GM18868 (cell line): ENCODE measurements around the gene NRIP1.

Experiments
- ATAC-seq: cut with Tn5 transposase; IDR thresholded peaks from one replicate; pipeline ENCODE4 v1.9.1; 2021; ENCODE audit warnings: mild to moderate bottlenecking, moderate library complexity; ENCODE audit not compliant: unreplicated experiment

Gene NRIP1, protein sequence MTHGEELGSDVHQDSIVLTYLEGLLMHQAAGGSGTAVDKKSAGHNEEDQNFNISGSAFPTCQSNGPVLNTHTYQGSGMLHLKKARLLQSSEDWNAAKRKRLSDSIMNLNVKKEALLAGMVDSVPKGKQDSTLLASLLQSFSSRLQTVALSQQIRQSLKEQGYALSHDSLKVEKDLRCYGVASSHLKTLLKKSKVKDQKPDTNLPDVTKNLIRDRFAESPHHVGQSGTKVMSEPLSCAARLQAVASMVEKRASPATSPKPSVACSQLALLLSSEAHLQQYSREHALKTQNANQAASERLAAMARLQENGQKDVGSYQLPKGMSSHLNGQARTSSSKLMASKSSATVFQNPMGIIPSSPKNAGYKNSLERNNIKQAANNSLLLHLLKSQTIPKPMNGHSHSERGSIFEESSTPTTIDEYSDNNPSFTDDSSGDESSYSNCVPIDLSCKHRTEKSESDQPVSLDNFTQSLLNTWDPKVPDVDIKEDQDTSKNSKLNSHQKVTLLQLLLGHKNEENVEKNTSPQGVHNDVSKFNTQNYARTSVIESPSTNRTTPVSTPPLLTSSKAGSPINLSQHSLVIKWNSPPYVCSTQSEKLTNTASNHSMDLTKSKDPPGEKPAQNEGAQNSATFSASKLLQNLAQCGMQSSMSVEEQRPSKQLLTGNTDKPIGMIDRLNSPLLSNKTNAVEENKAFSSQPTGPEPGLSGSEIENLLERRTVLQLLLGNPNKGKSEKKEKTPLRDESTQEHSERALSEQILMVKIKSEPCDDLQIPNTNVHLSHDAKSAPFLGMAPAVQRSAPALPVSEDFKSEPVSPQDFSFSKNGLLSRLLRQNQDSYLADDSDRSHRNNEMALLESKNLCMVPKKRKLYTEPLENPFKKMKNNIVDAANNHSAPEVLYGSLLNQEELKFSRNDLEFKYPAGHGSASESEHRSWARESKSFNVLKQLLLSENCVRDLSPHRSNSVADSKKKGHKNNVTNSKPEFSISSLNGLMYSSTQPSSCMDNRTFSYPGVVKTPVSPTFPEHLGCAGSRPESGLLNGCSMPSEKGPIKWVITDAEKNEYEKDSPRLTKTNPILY (N-terminal part only)

DNA sequence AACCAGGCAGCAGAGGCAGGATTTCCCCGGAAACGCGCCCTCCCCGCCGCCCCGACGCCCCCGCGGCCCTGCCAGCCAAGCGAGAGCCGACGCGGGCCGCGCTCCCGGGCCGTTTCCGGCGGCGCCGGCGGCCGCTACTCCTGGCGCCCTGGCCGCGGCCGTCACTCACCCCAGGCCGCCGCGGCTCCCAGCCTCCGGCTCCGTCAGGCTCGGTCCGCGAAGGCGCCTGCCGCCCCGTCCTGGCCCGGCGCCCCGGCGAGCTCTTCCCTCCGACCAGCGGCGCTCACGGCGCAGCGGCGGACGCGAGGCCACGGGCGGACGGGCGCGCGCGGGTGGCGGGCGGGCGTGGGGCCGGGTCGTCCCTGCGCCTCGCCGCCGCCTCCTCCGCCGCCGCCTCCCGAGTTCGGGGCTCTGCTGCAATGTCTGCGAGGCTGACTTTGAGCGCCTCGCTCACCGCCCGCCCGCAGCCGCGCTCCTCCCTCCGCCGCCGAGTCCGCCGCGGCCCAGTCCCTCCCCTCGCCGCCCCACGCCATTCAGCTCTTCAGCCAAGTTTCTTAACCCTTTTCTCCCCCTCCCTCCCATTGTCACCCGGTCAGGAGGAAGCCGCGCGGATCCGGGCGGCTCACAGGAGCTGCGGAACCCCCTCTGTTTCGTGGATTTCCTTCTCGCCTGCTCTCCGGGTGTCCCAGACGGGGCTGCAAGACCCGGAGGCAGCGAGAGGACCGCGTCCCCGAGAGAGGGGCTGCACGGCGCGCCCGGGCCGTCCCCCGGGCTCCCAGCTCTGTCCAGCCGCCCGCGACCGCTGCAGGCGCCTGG, at the start of gene NRIP1:
NRIP1 (minus strand) TSS at position 425 of the 816 bp plus-strand sequence. CDS start 96,808 bp downstream, outside the sequence.
- ATAC-seq: peak; percentile 82

- ATAC-seq: no peak
These were observed 48.1 kb upstream of the NRIP1 start for GRCh38 chr21:15112858-15113257.

GRCh38 chr21:15108801-15109200, 44.0 kb upstream of the NRIP1 start:
- no peak for ATAC-seq

- no peak for ATAC-seq
These were observed 39.7 kb upstream of the NRIP1 start for GRCh38 chr21:15104470-15104869.

DNA sequence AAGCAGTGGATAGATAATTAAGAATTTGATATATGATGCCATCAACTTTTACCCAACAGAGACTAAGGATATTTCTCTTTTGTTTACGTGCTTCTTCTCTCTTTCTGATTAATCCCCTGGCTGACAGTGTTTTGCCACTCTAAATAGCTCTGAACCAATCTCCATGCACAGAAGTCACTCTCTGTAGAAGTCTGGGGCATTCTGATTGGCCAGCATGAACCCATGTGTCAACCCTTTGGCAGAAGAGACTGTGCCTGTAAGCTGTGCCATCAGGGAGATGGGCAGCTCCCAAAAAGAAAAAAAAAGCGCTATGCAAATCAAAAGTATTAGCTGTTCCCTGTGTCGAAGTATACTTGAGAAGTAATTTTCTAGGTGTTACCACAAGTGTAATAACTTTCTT, 34.1 kb upstream of the NRIP1 start:
- ATAC-seq: no peak

GRCh38 chr21:15098181-15098580, 33.4 kb upstream of the NRIP1 start:
- no peak for ATAC-seq

- no peak for ATAC-seq
These were observed 32.8 kb upstream of the NRIP1 start for GRCh38 chr21:15097580-15097979.

DNA sequence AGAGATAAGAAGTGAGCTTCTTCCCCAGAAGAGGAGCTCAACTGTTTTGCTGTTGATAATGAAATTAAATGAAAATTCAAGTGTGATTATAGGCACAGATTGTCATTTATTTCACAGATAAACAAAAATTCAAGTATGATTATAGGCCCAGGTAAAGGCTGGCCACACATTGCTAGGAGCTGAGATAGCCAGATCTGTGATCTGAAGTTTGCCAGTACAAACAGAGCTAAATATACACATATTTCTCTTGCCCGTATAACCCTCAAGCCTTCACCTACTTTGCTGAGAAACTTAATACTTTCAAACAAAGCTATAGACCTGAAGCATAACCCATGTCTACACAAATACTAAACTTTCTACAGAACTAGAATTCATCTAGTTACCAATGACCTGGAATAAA, 31.3 kb upstream of the NRIP1 start:
- ATAC-seq: no peak

DNA sequence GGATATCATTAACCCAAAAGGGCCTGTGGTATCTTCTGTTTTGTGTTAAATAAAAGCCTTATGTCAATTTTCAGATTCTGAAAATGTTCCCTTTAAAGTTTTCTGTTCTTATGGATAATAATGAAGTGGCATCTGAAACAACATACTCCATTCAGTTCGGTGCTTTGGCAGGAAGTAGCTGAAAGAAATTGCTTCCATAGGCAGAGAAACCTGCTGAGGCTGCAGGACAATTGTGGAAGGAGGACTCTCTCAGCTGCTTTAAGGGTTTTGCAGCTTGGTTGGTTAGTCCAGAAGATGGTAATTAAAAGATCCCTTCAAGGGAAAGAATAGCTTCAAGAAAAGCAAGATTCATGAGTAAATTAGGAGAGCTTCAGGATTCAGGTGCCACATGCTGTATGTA, 30.5 kb upstream of the NRIP1 start:
- no peak for ATAC-seq

GRCh38 chr21:15094706-15095105, 29.9 kb upstream of the NRIP1 start:
- no peak for ATAC-seq

DNA sequence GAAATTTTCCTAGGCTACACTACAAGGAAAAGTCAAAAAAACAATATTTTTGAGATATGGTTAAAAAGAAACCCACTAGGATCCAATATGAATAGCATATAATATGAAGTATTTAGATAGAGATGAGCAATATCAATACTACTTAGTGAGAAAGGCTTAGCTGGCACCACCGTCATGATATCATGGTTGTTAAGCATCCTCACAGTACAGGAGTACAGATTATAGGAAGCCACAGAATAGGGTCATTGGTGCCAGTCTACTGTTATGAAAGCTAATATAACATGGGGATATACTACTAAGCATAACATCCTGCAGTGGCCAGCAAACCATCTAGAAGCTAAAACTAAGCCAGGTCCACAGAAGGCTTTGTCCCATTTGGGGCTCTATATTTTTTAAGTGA, 28.4 kb upstream of the NRIP1 start:
- ATAC-seq: no peak

DNA sequence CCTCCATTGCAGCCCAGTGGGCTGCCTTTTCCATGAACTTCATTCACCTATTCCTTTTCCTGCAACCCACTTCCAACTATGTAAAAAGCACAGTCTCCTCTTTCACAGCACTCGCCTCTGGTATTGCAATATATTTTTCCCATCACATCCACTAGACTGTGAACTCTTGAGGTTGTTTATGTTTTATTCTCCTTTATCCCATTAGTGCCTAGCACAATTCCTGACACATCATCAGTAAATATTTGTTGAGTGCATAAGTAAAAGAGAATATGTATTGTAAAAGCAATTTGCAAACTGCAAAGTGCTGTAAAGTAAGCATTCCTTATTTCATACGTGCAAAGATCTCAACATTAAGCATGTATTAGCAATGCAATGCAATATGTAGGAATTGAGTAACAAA, 27.9 kb upstream of the NRIP1 start:
- ATAC-seq: no peak

GRCh38 chr21:15090390-15090789, 25.6 kb upstream of the NRIP1 start:
- no peak for ATAC-seq

DNA sequence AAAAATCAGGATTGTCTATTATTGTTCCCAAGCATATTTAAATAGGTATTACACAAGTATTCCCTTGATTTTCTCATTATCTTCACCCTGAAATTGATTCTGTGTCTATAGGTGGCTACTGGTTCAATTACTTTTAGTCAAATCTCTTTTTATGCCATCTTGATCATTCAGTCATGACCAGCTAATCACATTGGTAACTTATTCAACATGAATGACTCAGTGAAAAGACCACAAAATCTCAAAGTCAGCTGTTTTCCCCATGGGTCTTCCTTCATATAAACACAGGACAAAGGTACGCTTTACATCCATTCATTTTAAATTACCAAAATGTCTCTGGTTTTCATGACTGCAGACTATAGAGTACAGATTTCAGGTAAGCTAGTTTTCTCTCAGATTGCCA, 23.7 kb upstream of the NRIP1 start:
- ATAC-seq: no peak

DNA sequence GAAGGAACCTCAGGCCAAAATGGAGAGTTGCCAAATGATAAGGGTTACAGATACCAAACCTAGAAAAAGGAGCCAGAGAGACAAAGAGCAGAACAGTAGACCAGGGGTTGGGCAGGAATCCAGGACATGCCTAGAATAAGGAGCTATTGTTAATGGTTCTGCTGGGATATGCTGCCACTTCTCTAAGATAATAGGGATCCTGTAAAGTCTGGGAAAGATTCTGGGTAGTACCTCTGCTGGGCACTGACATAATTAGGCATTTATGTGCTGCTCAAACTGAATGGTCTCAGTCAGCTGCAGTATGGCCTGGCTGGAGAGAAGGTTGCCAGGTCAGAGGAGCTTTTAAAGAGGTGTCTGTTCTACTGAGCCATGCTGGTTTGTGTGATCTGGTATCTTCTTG, 19.9 kb upstream of the NRIP1 start:
- no peak for ATAC-seq

DNA sequence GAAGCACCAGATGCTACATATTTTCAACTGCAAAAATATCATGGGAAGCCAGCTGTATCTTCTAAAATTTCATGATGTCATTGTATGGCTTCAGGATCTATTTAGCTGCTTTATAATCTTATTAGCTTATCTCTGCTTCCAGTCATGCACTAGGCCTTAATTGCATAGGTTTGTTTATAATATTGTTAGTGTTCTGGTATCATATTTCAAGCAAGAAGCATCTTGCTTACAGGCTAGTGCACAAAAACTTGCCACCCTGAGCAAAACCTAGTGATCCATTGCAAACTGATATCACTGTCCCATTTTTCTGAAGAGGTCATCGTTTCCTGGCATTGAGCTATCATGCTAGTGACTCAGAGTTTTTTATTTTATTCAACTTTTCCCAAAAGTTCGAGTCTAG, 15.7 kb upstream of the NRIP1 start:
- ATAC-seq: no peak

- ATAC-seq: no peak
These were observed 14.5 kb upstream of the NRIP1 start for GRCh38 chr21:15079269-15079668.

DNA sequence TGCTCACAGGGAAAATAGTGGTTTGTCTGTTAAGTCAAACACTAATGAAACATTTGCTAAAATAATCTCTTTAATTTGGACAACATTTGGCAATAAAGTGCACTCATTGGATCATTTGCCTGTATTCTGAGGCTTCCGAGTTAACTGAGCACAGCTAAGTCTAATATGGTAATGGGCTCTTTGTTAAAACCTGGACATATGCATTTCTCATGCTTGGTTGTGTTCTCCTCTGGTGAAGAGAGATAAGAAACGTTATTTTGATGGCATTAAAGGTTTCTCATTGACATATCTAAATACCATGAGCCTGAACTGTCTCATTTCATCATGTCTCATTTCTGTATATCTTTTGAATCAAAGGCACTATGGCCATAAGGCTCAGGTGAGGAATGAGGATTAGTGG, 13.4 kb upstream of the NRIP1 start:
- ATAC-seq: no peak

DNA sequence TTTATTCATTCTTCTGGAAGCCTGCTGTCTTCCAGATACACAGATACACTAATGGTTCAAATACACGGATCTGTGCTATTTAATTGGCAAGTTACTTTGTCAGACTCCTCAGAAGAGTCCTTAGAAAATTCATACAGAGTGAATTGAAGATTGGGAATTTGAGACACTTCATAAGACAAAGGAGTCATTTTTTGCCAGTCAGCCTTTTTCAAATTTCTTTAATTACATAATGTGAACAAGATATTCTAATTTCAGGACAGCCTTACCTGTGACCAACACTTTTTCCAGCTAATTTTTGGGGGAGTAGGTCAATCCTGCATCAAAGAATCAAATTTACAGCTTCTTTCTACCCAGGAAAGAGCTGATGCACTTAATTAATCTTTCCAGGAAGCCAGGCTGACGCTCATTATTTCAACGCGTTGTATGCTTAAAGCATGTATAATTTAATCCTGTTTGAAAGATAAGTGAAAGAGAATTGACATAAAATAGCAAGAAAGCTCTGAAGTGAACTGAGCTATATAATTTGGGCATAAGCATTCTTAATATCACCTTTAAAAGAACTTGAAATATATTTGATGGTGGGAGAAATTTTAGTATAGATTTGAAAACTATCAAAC, 12.8 kb upstream of the NRIP1 start:
- no peak for ATAC-seq

- no peak for ATAC-seq
These were observed 11.9 kb upstream of the NRIP1 start for GRCh38 chr21:15076730-15077129.
